Spleen (tissue), 11 donors: ENCODE data around the gene DXO. TPM values are rescaled to one million over a fixed set of nuclear protein-coding genes. Genes with fewer than 3 reads are reported as not detected.

Source experiments
- DNase-seq: peaks from one replicate; pipeline ENCODE4 v3.0.0-alpha.2; 2020
- H3K27ac ChIP-seq, 8 donors: fragments of 200-600 bp; sonication (generic) in 7 of 8; 1 replicate in 4 of 8; 2 replicates in 4 of 8; pipeline versions ENCODE4 v1.5.0 to v1.8.0; 2016 to 2021; ENCODE audit warnings: inconsistent platforms in 4 of 8, mild to moderate bottlenecking in 4 of 8, moderate library complexity in 1 of 8
- H3K27me3 ChIP-seq, 7 donors: fragments of 200-600 bp; sonication (generic) in 6 of 7; replicated peaks in 1 of 7; 1 replicate in 4 of 7; 2 replicates in 3 of 7; pipeline versions ENCODE4 v1.5.0 to v1.8.0; 2016 to 2021; ENCODE audit warnings: inconsistent platforms in 3 of 7, mild to moderate bottlenecking in 1 of 7
- H3K36me3 ChIP-seq, 6 donors: fragments of 200-600 bp; sonication (generic) in 5 of 6; 1 replicate in 4 of 6; 2 replicates in 2 of 6; pipeline versions ENCODE4 v1.5.0 to v1.8.0; 2016 to 2021; ENCODE audit warnings: inconsistent platforms in 2 of 6
- H3K4me1 ChIP-seq, 6 donors: fragments of 200-600 bp; sonication (generic) in 5 of 6; 1 replicate in 3 of 6; 2 replicates in 3 of 6; pipeline versions ENCODE4 v1.5.0 to v1.8.0; 2016 to 2021; ENCODE audit warnings: inconsistent platforms in 3 of 6
- H3K4me3 ChIP-seq, 8 donors: fragments of 200-600 bp; sonication (generic) in 7 of 8; 1 replicate in 4 of 8; 2 replicates in 4 of 8; pipeline versions ENCODE4 v1.5.0 to v1.8.0; 2016 to 2021; ENCODE audit warnings: inconsistent platforms in 4 of 8, mild to moderate bottlenecking in 4 of 8, moderate library complexity in 2 of 8
- H3K9me3 ChIP-seq, 8 donors: fragments of 200-600 bp; sonication (generic) in 7 of 8; 1 replicate in 4 of 8; 2 replicates in 4 of 8; pipeline versions ENCODE4 v1.5.0 to v1.8.0; 2016 to 2021; ENCODE audit warnings: inconsistent platforms in 4 of 8
- POLR2A ChIP-seq, 3 donors: fragments of 450-650 bp; IDR thresholded peaks; one replicate each; pipeline ENCODE4 v1.5.1; 2017; ENCODE audit warnings: antibody characterized with exemption in 3 of 3, mild to moderate bottlenecking in 1 of 3
- POLR2AphosphoS5 ChIP-seq, 3 donors: sonication (generic); formaldehyde crosslinking; IDR thresholded peaks; one replicate each; pipeline ENCODE4 v1.5.1; 2017; ENCODE audit warnings: antibody characterized with exemption in 3 of 3
- WGBS, 5 donors: extraction: QIAGEN DNeasy Blood & Tissue Kit in 3 of 5; methylation state at CpG; one replicate each; pipeline versions ENCODE4 v1.1.5 to v1.1.7; 2013 to 2018; 5-methylcytosine and 5-hydroxymethylcytosine counted together
- intact Hi-C: fragments of 100-400 bp; cut with DNase I; formaldehyde crosslinking; loops from one replicate; pipeline ENCODE4 v1.15.0; 2023; ENCODE audit warnings: low total_unique reads
- polyA plus RNA-seq, 3 donors: library from polyadenylated mRNA; stranded (reverse); fragments of 200-250 nt; gene quantifications; one replicate each; pipeline ENCODE4 v1.2.1, GENCODE V29; 2013
- total RNA-seq, 7 donors: library from RNA; depleted of rRNA in 3 of 7; stranded (reverse); fragments of >200 nt in 3 of 7; fragmentation: NEBNext Ultra II Directional in 4 of 7; extraction: Animal tissue kit (Norgen Biotek cat#: 25700) in 4 of 7; gene quantifications; one replicate each; pipeline versions ENCODE4 v1.1.0 to v1.2.1, GENCODE V29; 2016 to 2021
- TF ChIP-seq, protein P1 (sequence below), 11 experiments: fragments of 200-600 bp in 7 of 11; fragments of 450-650 bp in 4 of 11; sonication (generic) in 4 of 11; IDR thresholded peaks in 8 of 11; conservative IDR thresholded peaks in 3 of 11; 1 replicate in 7 of 11; 2 replicates in 4 of 11; pipeline versions ENCODE4 v1.4.0 to v1.8.0; 2016 to 2021; ENCODE audit warnings: antibody characterized with exemption in 11 of 11, inconsistent platforms in 4 of 11, mild to moderate bottlenecking in 1 of 11
- donor health status: healthy with polysubstance abuse.
- donor health status: DM: no; HTN: no; CAD: no; lungs with moderate emphysema.
- donor health status: DM: no; HTN: no; CAD: no.
- donor health status: Bipolar disorder and iron deficiency.
- donor health status: healthy.
- donor health status: DM: no; HTN: no; CAD: no.
- donor health status: DM: yes; HTN: yes; CAD: no.

Gene DXO
- total and polyA plus RNA-seq, 10 donors, result 19.1 to 34.3 (median 26.3) TPM

DNA sequence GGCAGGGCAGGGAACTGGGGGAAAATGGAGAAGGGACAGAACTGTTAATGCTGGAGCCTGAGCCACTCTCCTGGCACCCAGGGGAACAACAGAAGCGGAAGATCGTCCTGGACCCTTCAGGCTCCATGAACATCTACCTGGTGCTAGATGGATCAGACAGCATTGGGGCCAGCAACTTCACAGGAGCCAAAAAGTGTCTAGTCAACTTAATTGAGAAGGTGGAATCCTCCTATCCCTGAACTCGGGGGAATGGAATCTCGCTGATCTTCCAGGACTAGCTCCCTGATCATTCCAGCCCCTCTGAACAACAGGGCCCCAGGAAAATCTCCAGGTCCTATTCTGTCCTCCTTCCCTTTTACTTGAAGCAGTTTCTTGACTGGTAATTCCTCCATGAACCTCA lies 24.1 kb downstream of the DXO start:
- H3K27me3 ChIP-seq, result peaks cover 0 to 25% (median 0%) of the 10 kb centered on the region in 7 donors
- H3K36me3 ChIP-seq, result peaks cover 0 to 67% (median 21%) of the 10 kb centered on the region in 6 donors
- peaks cover 0 to 26% (median 0%) of the 10 kb centered on the region in 6 donors for H3K4me1 ChIP-seq
- H3K9me3 ChIP-seq, result no peaks in the 10 kb centered on the region
- H3K4me3 ChIP-seq, result no peak overlapping the region
- WGBS, 5 donors, result 82 to 94% (median 89%) methylated on average over 4 of the region's 4 CpGs
- no peak overlapping the region for H3K27ac ChIP-seq
- DNase-seq, result peak; percentile 7
- TF ChIP-seq POLR2A (IDR thresholded peaks at IDR 0.05), result no peak
- TF ChIP-seq POLR2AphosphoS5 (IDR thresholded peaks at IDR 0.05), result no peak
- TF ChIP-seq, protein P1, sequence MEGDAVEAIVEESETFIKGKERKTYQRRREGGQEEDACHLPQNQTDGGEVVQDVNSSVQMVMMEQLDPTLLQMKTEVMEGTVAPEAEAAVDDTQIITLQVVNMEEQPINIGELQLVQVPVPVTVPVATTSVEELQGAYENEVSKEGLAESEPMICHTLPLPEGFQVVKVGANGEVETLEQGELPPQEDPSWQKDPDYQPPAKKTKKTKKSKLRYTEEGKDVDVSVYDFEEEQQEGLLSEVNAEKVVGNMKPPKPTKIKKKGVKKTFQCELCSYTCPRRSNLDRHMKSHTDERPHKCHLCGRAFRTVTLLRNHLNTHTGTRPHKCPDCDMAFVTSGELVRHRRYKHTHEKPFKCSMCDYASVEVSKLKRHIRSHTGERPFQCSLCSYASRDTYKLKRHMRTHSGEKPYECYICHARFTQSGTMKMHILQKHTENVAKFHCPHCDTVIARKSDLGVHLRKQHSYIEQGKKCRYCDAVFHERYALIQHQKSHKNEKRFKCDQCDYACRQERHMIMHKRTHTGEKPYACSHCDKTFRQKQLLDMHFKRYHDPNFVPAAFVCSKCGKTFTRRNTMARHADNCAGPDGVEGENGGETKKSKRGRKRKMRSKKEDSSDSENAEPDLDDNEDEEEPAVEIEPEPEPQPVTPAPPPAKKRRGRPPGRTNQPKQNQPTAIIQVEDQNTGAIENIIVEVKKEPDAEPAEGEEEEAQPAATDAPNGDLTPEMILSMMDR (IDR thresholded peaks at IDR 0.05 in 8 of 11, conservative IDR thresholded peaks at IDR 0.05 in 3 of 11), result no peak
- intact Hi-C loops, result no loop called here

DNA sequence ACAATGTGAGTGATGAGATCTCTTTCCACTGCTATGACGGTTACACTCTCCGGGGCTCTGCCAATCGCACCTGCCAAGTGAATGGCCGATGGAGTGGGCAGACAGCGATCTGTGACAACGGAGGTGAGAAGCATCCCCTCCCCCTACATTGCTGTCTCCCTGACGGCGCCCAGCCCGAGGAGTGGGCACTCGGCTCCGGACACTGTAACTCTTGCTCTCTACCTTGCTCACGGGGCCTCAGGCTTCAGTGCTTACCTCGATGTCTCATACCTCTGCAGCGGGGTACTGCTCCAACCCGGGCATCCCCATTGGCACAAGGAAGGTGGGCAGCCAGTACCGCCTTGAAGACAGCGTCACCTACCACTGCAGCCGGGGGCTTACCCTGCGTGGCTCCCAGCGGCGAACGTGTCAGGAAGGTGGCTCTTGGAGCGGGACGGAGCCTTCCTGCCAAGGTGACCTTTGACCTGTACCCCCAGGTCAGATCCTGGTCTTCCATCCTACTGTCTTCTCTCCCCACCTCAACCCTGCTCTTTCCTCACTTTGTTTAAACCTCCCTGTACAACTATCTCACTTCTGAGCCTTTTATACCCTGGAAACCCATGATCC lies 24.8 kb downstream of the DXO start:
- DNase-seq, result peak; percentile 41
- intact Hi-C loops, result no loop called here
- WGBS, 5 donors, result 86 to 94% (median 89%) methylated on average over 24 of the region's 24 CpGs
- Histone ChIP-seq H3K9me3 (no peaks in the 10 kb centered on the region), H3K27me3 (peaks cover 0 to 32% (median 0%) of the 10 kb centered on the region in 7 donors), H3K27ac (peak overlapping the region in 3 of 8 donors; percentile 57 to 79 (median 67)), H3K4me1 (peaks cover 0 to 19% (median 0%) of the 10 kb centered on the region in 6 donors), H3K36me3 (peaks cover 0 to 64% (median 16%) of the 10 kb centered on the region in 6 donors), H3K4me3 (no peak overlapping the region)
- no peak for TF ChIP-seq POLR2A (IDR thresholded peaks at IDR 0.05)
- TF ChIP-seq POLR2AphosphoS5 (IDR thresholded peaks at IDR 0.05), result peak in 1 of 3 donors; percentile 58

DNA sequence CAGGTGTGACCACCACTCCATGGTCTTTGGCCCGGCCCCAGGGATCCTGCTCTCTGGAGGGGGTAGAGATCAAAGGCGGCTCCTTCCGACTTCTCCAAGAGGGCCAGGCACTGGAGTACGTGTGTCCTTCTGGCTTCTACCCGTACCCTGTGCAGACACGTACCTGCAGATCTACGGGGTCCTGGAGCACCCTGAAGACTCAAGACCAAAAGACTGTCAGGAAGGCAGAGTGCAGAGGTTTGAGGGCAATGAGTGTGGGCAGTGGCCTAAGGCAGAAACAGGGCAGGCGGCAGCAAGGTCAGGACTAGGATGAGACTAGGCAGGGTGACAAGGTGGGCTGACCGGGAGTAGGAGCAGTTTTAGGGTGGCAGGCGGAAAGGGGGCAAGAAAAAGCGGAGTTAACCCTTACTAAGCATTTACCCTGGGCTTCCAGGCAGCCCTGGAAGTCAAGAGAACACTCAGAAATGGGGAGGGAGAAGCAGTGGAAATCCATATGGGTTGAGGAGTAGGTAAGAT lies 25.5 kb downstream of the DXO start:
- Histone ChIP-seq H3K4me1 (peaks cover 0 to 19% (median 0%) of the 10 kb centered on the region in 6 donors), H3K36me3 (peaks cover 0 to 56% (median 8%) of the 10 kb centered on the region in 6 donors), H3K9me3 (no peaks in the 10 kb centered on the region), H3K4me3 (peak overlapping the region in 2 of 8 donors; percentile 11 to 18), H3K27me3 (peaks cover 0 to 36% (median 0%) of the 10 kb centered on the region in 7 donors), H3K27ac (peak overlapping the region in 7 of 8 donors; percentile 57 to 79 (median 67))
- 75 to 95% (median 78%) methylated on average over 11 of the region's 11 CpGs for WGBS, 5 donors
- intact Hi-C loops, result no loop called here
- TF ChIP-seq POLR2AphosphoS5 (IDR thresholded peaks at IDR 0.05), result no peak
- no peak for TF ChIP-seq POLR2A (IDR thresholded peaks at IDR 0.05)
- TF ChIP-seq, protein P1 (IDR thresholded peaks at IDR 0.05 in 8 of 11, conservative IDR thresholded peaks at IDR 0.05 in 3 of 11), result no peak
- DNase-seq, result peak; percentile 58

DNA sequence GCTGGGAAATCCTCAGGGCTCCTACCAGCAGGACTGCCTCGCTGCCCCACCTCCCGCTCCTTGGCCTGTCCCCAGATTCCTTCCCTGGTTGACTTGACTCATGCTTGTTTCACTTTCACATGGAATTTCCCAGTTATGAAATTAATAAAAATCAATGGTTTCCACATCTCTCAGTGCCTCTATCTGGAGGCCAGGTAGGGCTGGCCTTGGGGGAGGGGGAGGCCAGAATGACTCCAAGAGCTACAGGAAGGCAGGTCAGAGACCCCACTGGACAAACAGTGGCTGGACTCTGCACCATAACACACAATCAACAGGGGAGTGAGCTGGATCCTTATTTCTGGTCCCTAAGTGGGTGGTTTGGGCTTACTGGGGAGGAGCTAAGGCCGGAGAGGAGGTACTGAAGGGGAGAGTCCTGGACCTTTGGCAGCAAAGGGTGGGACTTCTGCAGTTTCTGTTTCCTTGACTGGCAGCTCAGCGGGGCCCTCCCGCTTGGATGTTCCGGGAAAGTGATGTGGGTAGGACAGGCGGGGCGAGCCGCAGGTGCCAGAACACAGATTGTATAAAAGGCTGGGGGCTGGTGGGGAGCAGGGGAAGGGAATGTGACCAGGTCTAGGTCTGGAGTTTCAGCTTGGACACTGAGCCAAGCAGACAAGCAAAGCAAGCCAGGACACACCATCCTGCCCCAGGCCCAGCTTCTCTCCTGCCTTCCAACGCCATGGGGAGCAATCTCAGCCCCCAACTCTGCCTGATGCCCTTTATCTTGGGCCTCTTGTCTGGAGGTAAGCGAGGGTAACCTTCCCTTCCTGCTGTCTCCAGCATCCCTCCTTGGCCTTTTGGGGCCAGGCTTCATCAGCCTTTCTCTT lies 26.2 kb downstream of the DXO start, which contains the start of gene CFB:
Gene CFB (plus strand): TSS at position 589 of the 863 bp plus-strand sequence. CDS start 127 bp downstream, at position 716.
- intact Hi-C loops, result no loop called here
- TF ChIP-seq POLR2AphosphoS5 (IDR thresholded peaks at IDR 0.05) (peak in 2 of 3 donors; percentile 17 to 52), POLR2A (IDR thresholded peaks at IDR 0.05) (no peak)
- Histone ChIP-seq H3K9me3 (no peaks in the 10 kb centered on the region), H3K4me1 (peaks cover 0 to 19% (median 0%) of the 10 kb centered on the region in 6 donors), H3K36me3 (peaks cover 0 to 52% (median 2%) of the 10 kb centered on the region in 6 donors), H3K4me3 (peak within 1 kb of the TSS in 2 of 8 donors; percentile 11 to 18), H3K27ac (peak within 1 kb of the TSS in 7 of 8 donors; percentile 57 to 79 (median 67)), H3K27me3 (peaks cover 0 to 36% (median 0%) of the 10 kb centered on the region in 7 donors)
- 50 to 57% (median 54%) methylated on average over 11 of the region's 11 CpGs for WGBS, 5 donors
- DNase-seq, result peak; percentile 70
